ENCODE data around the gene CIB2.

CIB2 gene

DNA sequence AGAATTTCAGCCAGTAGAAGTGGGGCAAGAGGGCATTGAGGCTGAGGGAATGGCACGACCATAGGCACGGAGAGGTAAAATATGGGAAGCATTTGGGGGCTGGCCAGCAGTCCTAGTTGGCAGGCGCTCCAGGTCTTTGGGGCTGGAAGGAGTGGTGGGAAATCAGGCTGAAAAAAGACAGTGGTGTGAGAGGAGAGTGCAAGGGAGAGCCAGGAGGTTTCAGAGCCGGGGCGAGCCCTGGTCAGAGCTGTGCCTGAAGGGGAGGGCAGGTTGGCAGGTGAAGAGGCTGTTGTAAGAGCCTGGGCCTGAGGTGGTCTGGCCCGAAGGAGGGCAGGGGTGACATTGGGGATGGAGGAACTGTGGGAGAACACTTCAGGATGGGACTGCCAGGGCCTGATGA is 16.3 kb upstream of the CIB2 start:
- H3K4me1 ChIP-seq (ENCODE audit: control insufficient read depth, low read depth, low read length), result peaks cover 10% of the 10 kb centered on the region
- H3K9me3 ChIP-seq (ENCODE audit: control insufficient read depth, low read depth, low read length), result no peaks in the 10 kb centered on the region
- no peak overlapping the region for H3K27ac ChIP-seq (ENCODE audit: low read length)
- H3K36me3 ChIP-seq (ENCODE audit: control insufficient read depth, low read depth, low read length), result no peaks in the 10 kb centered on the region
- H3K9ac ChIP-seq (ENCODE audit: low read length), result no peak overlapping the region
- H3K27me3 ChIP-seq (ENCODE audit: control insufficient read depth, insufficient read depth, low read length), result peaks cover 13% of the 10 kb centered on the region
- H3K4me3 ChIP-seq (ENCODE audit: low read length), result no peak overlapping the region

DNA sequence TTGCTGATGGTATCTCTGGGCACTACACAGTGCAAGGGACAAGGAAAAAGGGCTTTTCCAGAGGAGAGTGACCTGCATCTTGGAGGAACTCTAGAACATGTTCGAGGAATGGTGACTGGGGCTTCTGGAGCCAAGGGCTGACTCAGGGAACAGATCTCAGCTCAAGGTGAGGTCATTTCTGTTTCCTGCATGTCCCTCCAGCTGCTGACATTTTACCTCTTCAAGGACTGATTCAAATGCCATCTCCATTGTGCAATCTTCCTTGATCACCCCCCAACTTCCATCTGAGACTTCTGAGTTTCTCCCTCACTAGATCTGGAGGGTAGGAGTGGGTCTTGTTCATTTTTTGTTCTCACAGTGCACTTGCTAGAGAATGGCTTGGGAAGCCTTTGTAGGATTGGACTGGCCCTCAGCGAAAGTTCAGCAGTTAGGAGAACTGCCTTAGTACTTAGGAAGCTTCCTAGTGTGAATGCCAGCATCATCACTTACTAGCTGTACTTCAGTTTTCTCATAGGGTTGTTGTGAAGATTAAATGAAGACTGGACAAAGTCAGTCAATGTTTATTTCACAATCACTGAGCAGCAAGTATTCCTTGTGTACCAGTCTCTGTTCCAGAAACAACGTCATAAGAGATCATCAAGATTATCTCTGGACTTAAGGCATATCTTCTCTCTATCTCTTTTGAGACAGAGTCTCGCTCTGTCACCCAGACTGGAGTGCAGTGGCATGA is 15.3 kb upstream of the CIB2 start:
- Histone ChIP-seq H3K36me3 (ENCODE audit: control insufficient read depth, low read depth, low read length) (no peaks in the 10 kb centered on the region), H3K9me3 (ENCODE audit: control insufficient read depth, low read depth, low read length) (no peaks in the 10 kb centered on the region), H3K27me3 (ENCODE audit: control insufficient read depth, insufficient read depth, low read length) (peaks cover 13% of the 10 kb centered on the region), H3K4me3 (ENCODE audit: low read length) (no peak overlapping the region), H3K9ac (ENCODE audit: low read length) (no peak overlapping the region), H3K4me1 (ENCODE audit: control insufficient read depth, low read depth, low read length) (peaks cover 10% of the 10 kb centered on the region), H3K27ac (ENCODE audit: low read length) (no peak overlapping the region)

DNA sequence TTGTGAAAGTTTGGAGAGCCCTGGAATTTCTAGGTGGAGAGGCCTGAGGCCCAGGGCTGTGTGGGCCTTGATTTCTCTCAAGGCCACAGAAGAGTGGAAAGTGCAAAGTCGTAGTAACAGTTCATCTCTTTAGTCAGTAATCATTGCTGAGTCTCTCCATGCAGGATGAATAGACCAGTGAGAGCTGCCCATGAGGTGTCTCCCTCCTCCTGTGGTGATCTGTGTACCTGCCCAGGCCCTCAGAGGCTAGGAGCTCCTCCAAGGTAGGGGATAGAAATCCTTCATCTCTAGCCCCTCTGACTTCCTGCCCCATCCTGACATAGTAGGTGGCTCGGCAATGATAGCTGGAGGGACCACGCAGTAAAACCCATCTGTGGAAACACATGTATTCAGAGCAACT is 11.1 kb upstream of the CIB2 start:
- H3K9me3 ChIP-seq (ENCODE audit: control insufficient read depth, low read depth, low read length), result no peaks in the 10 kb centered on the region
- no peak overlapping the region for H3K9ac ChIP-seq (ENCODE audit: low read length)
- no peaks in the 10 kb centered on the region for H3K4me1 ChIP-seq (ENCODE audit: control insufficient read depth, low read depth, low read length)
- no peaks in the 10 kb centered on the region for H3K27me3 ChIP-seq (ENCODE audit: control insufficient read depth, insufficient read depth, low read length)
- H3K4me3 ChIP-seq (ENCODE audit: low read length), result no peak overlapping the region
- no peaks in the 10 kb centered on the region for H3K36me3 ChIP-seq (ENCODE audit: control insufficient read depth, low read depth, low read length)
- no peak overlapping the region for H3K27ac ChIP-seq (ENCODE audit: low read length)

DNA sequence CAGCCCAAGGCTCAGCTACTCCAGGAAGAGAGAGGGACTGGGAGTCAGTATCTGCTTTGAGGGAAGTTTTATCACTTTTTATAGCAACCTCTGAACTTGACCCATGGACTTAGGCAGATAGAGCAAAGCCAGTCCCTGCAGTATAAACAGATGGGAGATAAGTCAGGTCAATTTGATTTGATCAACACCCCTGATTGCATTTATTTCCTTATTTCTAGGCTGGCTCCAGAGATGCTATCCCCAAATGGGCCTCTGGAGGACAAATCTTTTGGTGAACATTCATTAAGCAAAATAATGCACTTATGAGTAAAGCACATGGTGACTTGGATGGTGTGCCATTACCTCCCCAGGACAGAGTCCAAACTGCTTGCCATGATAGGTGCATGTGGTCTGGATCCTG is 9.0 kb upstream of the CIB2 start:
- no peaks in the 10 kb centered on the region for H3K4me1 ChIP-seq (ENCODE audit: control insufficient read depth, low read depth, low read length)
- H3K9me3 ChIP-seq (ENCODE audit: control insufficient read depth, low read depth, low read length), result no peaks in the 10 kb centered on the region
- no peaks in the 10 kb centered on the region for H3K36me3 ChIP-seq (ENCODE audit: control insufficient read depth, low read depth, low read length)
- H3K27me3 ChIP-seq (ENCODE audit: control insufficient read depth, insufficient read depth, low read length), result no peaks in the 10 kb centered on the region
- no peak overlapping the region for H3K27ac ChIP-seq (ENCODE audit: low read length)
- H3K4me3 ChIP-seq (ENCODE audit: low read length), result no peak overlapping the region
- no peak overlapping the region for H3K9ac ChIP-seq (ENCODE audit: low read length)

DNA sequence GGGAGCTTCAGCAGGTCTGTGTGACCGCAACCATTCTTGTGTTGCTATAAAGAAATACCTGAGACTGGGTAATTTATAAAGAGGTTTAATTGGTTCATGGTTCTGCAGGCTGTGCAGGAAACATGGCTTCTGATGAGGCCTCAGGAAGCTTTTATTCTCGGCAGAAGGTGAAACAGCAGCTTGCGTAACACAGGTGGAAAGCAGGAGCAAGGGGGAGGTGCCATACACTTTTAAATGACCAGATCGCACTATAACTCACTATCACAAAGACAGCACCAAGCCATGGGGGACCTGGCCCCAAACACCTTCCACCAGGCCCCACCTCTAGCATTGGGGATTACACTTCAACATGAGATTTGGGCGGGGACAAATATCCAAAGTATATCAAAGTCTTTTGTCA is 8.3 kb upstream of the CIB2 start:
- no peaks in the 10 kb centered on the region for H3K36me3 ChIP-seq (ENCODE audit: control insufficient read depth, low read depth, low read length)
- H3K27me3 ChIP-seq (ENCODE audit: control insufficient read depth, insufficient read depth, low read length), result no peaks in the 10 kb centered on the region
- H3K4me3 ChIP-seq (ENCODE audit: low read length), result no peak overlapping the region
- H3K27ac ChIP-seq (ENCODE audit: low read length), result no peak overlapping the region
- no peaks in the 10 kb centered on the region for H3K4me1 ChIP-seq (ENCODE audit: control insufficient read depth, low read depth, low read length)
- H3K9me3 ChIP-seq (ENCODE audit: control insufficient read depth, low read depth, low read length), result no peaks in the 10 kb centered on the region
- no peak overlapping the region for H3K9ac ChIP-seq (ENCODE audit: low read length)

DNA sequence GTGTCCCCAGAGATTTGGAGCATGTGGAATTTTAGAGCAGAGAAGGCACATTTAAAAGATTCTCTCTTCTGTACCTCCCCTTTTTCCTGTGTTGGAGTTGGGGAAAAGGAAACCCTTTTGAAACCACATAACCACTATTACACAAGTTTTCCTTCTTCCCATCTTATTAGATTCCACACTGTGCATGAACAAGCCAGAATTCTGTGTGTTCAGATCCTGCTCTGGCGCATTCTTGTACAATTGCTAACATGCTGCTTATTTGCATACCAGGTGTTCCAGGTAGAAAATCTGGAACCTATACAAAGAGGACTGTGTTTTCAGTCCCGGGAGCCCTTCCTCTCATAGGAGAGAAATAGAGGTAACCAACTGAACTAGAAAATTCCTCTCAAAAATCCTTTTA is 2.6 kb upstream of the CIB2 start:
- H3K9me3 ChIP-seq (ENCODE audit: control insufficient read depth, low read depth, low read length), result no peaks in the 10 kb centered on the region
- H3K27ac ChIP-seq (ENCODE audit: low read length), result no peak overlapping the region
- no peak overlapping the region for H3K4me3 ChIP-seq (ENCODE audit: low read length)
- H3K9ac ChIP-seq (ENCODE audit: low read length), result no peak overlapping the region
- no peaks in the 10 kb centered on the region for H3K4me1 ChIP-seq (ENCODE audit: control insufficient read depth, low read depth, low read length)
- H3K27me3 ChIP-seq (ENCODE audit: control insufficient read depth, insufficient read depth, low read length), result no peaks in the 10 kb centered on the region
- no peaks in the 10 kb centered on the region for H3K36me3 ChIP-seq (ENCODE audit: control insufficient read depth, low read depth, low read length)

GRCh38 chr15:78130466-78131294 is 565 bp downstream of the CIB2 start:
- Histone ChIP-seq H3K9ac (ENCODE audit: low read length) (no peak overlapping the region), H3K36me3 (ENCODE audit: control insufficient read depth, low read depth, low read length) (no peaks in the 10 kb centered on the region), H3K4me3 (ENCODE audit: low read length) (peak overlapping the region; percentile 48)

DNA sequence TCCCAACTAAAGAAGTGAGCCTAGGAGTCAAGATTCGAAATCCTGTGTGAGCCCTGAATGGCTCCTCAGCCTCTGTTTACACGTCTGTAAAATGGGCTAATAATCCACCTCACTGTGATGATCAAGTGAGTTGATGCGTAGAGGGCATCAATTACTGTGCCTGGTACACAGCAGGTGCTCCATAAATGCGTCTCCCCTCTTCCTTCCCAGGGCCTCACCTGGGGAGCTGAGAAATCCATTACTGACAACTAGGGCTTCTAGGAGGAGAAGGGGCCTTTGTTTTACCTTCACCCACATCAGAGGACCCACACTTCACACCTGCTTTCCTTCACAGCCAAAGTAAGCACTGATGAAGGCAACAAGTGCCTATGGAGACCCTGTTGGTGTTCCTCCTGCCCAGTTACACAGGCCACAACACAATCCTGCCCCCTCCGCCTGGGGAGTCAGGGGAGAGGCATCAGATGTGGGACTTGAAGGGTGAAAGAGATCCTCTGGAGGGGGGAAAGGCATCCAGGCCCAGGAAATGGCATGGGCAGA is 1.4 kb downstream of the CIB2 start:
- Histone ChIP-seq H3K27me3 (ENCODE audit: control insufficient read depth, insufficient read depth, low read length) (no peaks in the 10 kb centered on the region), H3K9me3 (ENCODE audit: control insufficient read depth, low read depth, low read length) (no peaks in the 10 kb centered on the region), H3K27ac (ENCODE audit: low read length) (no peak overlapping the region), H3K36me3 (ENCODE audit: control insufficient read depth, low read depth, low read length) (no peaks in the 10 kb centered on the region), H3K4me1 (ENCODE audit: control insufficient read depth, low read depth, low read length) (no peaks in the 10 kb centered on the region), H3K9ac (ENCODE audit: low read length) (no peak overlapping the region), H3K4me3 (ENCODE audit: low read length) (no peak overlapping the region)

More at GRCh38 chr15:78130466-78131294, 565 bp downstream of the CIB2 start:
- no peaks in the 10 kb centered on the region for H3K27me3 ChIP-seq (ENCODE audit: control insufficient read depth, insufficient read depth, low read length)
- no peaks in the 10 kb centered on the region for H3K4me1 ChIP-seq (ENCODE audit: control insufficient read depth, low read depth, low read length)
- H3K9me3 ChIP-seq (ENCODE audit: control insufficient read depth, low read depth, low read length), result no peaks in the 10 kb centered on the region
- H3K27ac ChIP-seq (ENCODE audit: low read length), result no peak overlapping the region

GRCh38 chr15:78129077-78129750 is 2.0 kb downstream of the CIB2 start:
- no peak overlapping the region for H3K27ac ChIP-seq (ENCODE audit: low read length)
- no peaks in the 10 kb centered on the region for H3K36me3 ChIP-seq (ENCODE audit: control insufficient read depth, low read depth, low read length)
- no peaks in the 10 kb centered on the region for H3K27me3 ChIP-seq (ENCODE audit: control insufficient read depth, insufficient read depth, low read length)
- H3K9me3 ChIP-seq (ENCODE audit: control insufficient read depth, low read depth, low read length), result no peaks in the 10 kb centered on the region
- H3K4me3 ChIP-seq (ENCODE audit: low read length), result no peak overlapping the region
- no peak overlapping the region for H3K9ac ChIP-seq (ENCODE audit: low read length)
- H3K4me1 ChIP-seq (ENCODE audit: control insufficient read depth, low read depth, low read length), result no peaks in the 10 kb centered on the region

GRCh38 chr15:78127882-78128281 is 3.4 kb downstream of the CIB2 start:
- Histone ChIP-seq H3K9me3 (ENCODE audit: control insufficient read depth, low read depth, low read length) (no peaks in the 10 kb centered on the region), H3K36me3 (ENCODE audit: control insufficient read depth, low read depth, low read length) (no peaks in the 10 kb centered on the region), H3K27me3 (ENCODE audit: control insufficient read depth, insufficient read depth, low read length) (no peaks in the 10 kb centered on the region), H3K4me3 (ENCODE audit: low read length) (no peak overlapping the region), H3K9ac (ENCODE audit: low read length) (no peak overlapping the region), H3K27ac (ENCODE audit: low read length) (no peak overlapping the region), H3K4me1 (ENCODE audit: control insufficient read depth, low read depth, low read length) (no peaks in the 10 kb centered on the region)

DNA sequence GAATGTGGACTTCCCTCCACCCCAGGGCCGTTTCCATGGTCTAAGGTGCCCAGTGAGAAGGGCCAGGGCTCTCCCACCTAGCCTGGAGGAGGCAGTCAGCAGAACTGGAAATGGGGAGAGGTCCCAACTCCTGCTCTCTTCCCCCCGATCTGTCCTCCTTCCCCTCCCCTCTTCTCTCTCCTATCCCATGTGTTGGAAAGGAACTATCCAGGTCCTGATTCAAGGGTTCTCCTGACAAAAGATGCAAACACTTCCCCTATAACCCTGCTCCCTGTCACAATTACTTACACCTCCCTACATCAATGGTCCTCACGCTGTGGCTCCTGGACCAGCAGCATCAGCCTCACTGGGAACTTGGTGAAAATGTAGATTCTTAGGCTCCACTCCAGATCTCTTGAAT is 6.0 kb downstream of the CIB2 start:
- Histone ChIP-seq H3K4me1 (ENCODE audit: control insufficient read depth, low read depth, low read length) (peaks cover 9% of the 10 kb centered on the region), H3K27ac (ENCODE audit: low read length) (no peak overlapping the region), H3K9me3 (ENCODE audit: control insufficient read depth, low read depth, low read length) (no peaks in the 10 kb centered on the region), H3K4me3 (ENCODE audit: low read length) (no peak overlapping the region), H3K36me3 (ENCODE audit: control insufficient read depth, low read depth, low read length) (no peaks in the 10 kb centered on the region), H3K9ac (ENCODE audit: low read length) (no peak overlapping the region), H3K27me3 (ENCODE audit: control insufficient read depth, insufficient read depth, low read length) (no peaks in the 10 kb centered on the region)
